Measurements from ENCODE around the gene NAP1L2.
"Not testable (repeated sequence)": the region's sequence is repeated elsewhere in the genome, so short reads cannot be mapped to it uniquely, and the experiment has no call there.

Gene NAP1L2

GRCh38 chrX:73214426-73215094, at the start of gene NAP1L2:
TSS of gene NAP1L2 (minus strand) at chrX:73214851. CDS start at chrX:73214492, 359 bp downstream.
- no peak for DNase-seq

GRCh38 chrX:73262991-73263390, 48.3 kb upstream of the NAP1L2 start:
- DNase-seq = no peak

GRCh38 chrX:73239242-73239641, 24.6 kb upstream of the NAP1L2 start:
- DNase-seq = no peak

GRCh38 chrX:73217621-73218020, 3.0 kb upstream of the NAP1L2 start:
- DNase-seq = no peak

GRCh38 chrX:73215246-73215645, 595 bp upstream of the NAP1L2 start:
- no peak for DNase-seq

- DNase-seq = no peak
These were observed 771 bp downstream of the NAP1L2 start for GRCh38 chrX:73213734-73214425.

GRCh38 chrX:73206366-73206765, 8.3 kb downstream of the NAP1L2 start:
- DNase-seq = no peak

- DNase-seq = no peak
These were observed 32.0 kb downstream of the NAP1L2 start for GRCh38 chrX:73182502-73183114.

- not testable (repeated sequence) for DNase-seq
These were observed 45.7 kb downstream of the NAP1L2 start for GRCh38 chrX:73168945-73169344.
